Measurements from ENCODE around the gene SEMA3A. TPM values are rescaled to one million over a fixed set of nuclear protein-coding genes. Genes with fewer than 3 reads are reported as not detected.
A peak's percentile ranks its signal among the peaks of the same experiment; 100 is the strongest.

SEMA3A gene
- total RNA-seq, 1 experiment from 2014 or later: 0.34 TPM

GRCh38 chr7:83984076-83984475, 210.5 kb downstream of the SEMA3A start:
- in situ Hi-C loops (cut with HindIII; ENCODE audit: low sequenced_read_pairs): no loop called here
- no peak for DNase-seq (ENCODE audit: low spot score)

GRCh38 chr7:83983606-83984005, 211.0 kb downstream of the SEMA3A start:
- DNase-seq (ENCODE audit: low spot score): no peak
- in situ Hi-C loops (cut with HindIII; ENCODE audit: low sequenced_read_pairs): no loop called here

GRCh38 chr7:83976302-83976701, 218.3 kb downstream of the SEMA3A start:
- peak; percentile 26 for DNase-seq (ENCODE audit: low spot score)
- in situ Hi-C loops (cut with HindIII; ENCODE audit: low sequenced_read_pairs): no loop called here

- in situ Hi-C loops (cut with HindIII; ENCODE audit: low sequenced_read_pairs): no loop called here
- no peak for DNase-seq (ENCODE audit: low spot score)
Observed at GRCh38 chr7:83970081-83970480, 224.5 kb downstream of the SEMA3A start.

GRCh38 chr7:83964318-83964717, 230.3 kb downstream of the SEMA3A start:
- in situ Hi-C loops (cut with HindIII; ENCODE audit: low sequenced_read_pairs): no loop called here
- no peak for DNase-seq (ENCODE audit: low spot score)

GRCh38 chr7:83957333-83957732, 237.3 kb downstream of the SEMA3A start:
- in situ Hi-C loops (cut with HindIII; ENCODE audit: low sequenced_read_pairs): no loop called here
- DNase-seq (ENCODE audit: low spot score): no peak

- no peak for DNase-seq (ENCODE audit: low spot score)
- in situ Hi-C loops (cut with HindIII; ENCODE audit: low sequenced_read_pairs): no loop called here
Observed at GRCh38 chr7:83956104-83956503, 238.5 kb downstream of the SEMA3A start.

- in situ Hi-C loops (cut with HindIII; ENCODE audit: low sequenced_read_pairs): no loop called here
- no peak for DNase-seq (ENCODE audit: low spot score)
Observed at GRCh38 chr7:83952236-83952635, 242.4 kb downstream of the SEMA3A start.

GRCh38 chr7:83947260-83947659, 247.3 kb downstream of the SEMA3A start:
- in situ Hi-C loops (cut with HindIII; ENCODE audit: low sequenced_read_pairs): no loop called here
- peak; percentile 9 for DNase-seq (ENCODE audit: low spot score)

- in situ Hi-C loops (cut with HindIII; ENCODE audit: low sequenced_read_pairs): no loop called here
- DNase-seq (ENCODE audit: low spot score): no peak
Observed at GRCh38 chr7:83946801-83947200, 247.8 kb downstream of the SEMA3A start.

GRCh38 chr7:83941300-83941699, 253.3 kb downstream of the SEMA3A start:
- no peak for DNase-seq (ENCODE audit: low spot score)
- in situ Hi-C loops (cut with HindIII; ENCODE audit: low sequenced_read_pairs): no loop called here

GRCh38 chr7:83937930-83938329, 256.7 kb downstream of the SEMA3A start:
- in situ Hi-C loops (cut with HindIII; ENCODE audit: low sequenced_read_pairs): no loop called here
- DNase-seq (ENCODE audit: low spot score): no peak

- DNase-seq (ENCODE audit: low spot score): peak; percentile 61
- in situ Hi-C loops (cut with HindIII; ENCODE audit: low sequenced_read_pairs): no loop called here
Observed at GRCh38 chr7:83936056-83936708, 258.4 kb downstream of the SEMA3A start.

- in situ Hi-C loops (cut with HindIII; ENCODE audit: low sequenced_read_pairs): no loop called here
- DNase-seq (ENCODE audit: low spot score): no peak
Observed at GRCh38 chr7:83934118-83934734, 260.4 kb downstream of the SEMA3A start.

GRCh38 chr7:83931968-83932367, 262.6 kb downstream of the SEMA3A start:
- in situ Hi-C loops (cut with HindIII; ENCODE audit: low sequenced_read_pairs): no loop called here
- DNase-seq (ENCODE audit: low spot score): no peak

- in situ Hi-C loops (cut with HindIII; ENCODE audit: low sequenced_read_pairs): no loop called here
- no peak for DNase-seq (ENCODE audit: low spot score)
Observed at GRCh38 chr7:83930262-83930661, 264.3 kb downstream of the SEMA3A start.

- no peak for DNase-seq (ENCODE audit: low spot score)
- in situ Hi-C loops (cut with HindIII; ENCODE audit: low sequenced_read_pairs): no loop called here
Observed at GRCh38 chr7:83925860-83926259, 268.7 kb downstream of the SEMA3A start.

- in situ Hi-C loops (cut with HindIII; ENCODE audit: low sequenced_read_pairs): no loop called here
- DNase-seq (ENCODE audit: low spot score): no peak
Observed at GRCh38 chr7:83921941-83922607, 272.5 kb downstream of the SEMA3A start.

- in situ Hi-C loops (cut with HindIII; ENCODE audit: low sequenced_read_pairs): no loop called here
- DNase-seq (ENCODE audit: low spot score): no peak
Observed at GRCh38 chr7:83921271-83921940, 273.2 kb downstream of the SEMA3A start.

- in situ Hi-C loops (cut with HindIII; ENCODE audit: low sequenced_read_pairs): no loop called here
- DNase-seq (ENCODE audit: low spot score): no peak
Observed at GRCh38 chr7:83918142-83918541, 276.4 kb downstream of the SEMA3A start.
